Eye (tissue), 1 donor: ENCODE measurements around the gene UNC5A.
"Not testable (repeated sequence)": the region's sequence is repeated elsewhere in the genome, so short reads cannot be mapped to it uniquely, and the experiment has no call there.

Experiments used
- DNase-seq: peaks from one replicate; pipeline ENCODE4 v3.0.0-alpha.2; 2015

UNC5A gene

GRCh38 chr5:176866707-176867310 lies 56.5 kb downstream of the UNC5A start:
- peak; percentile 95 for DNase-seq

- DNase-seq: no peak
Observed at GRCh38 chr5:176868126-176868525, 57.8 kb downstream of the UNC5A start.

- DNase-seq: no peak
Observed at GRCh38 chr5:176868731-176869130, 58.4 kb downstream of the UNC5A start.

- no peak for DNase-seq
Observed at GRCh38 chr5:176869501-176870109, 59.2 kb downstream of the UNC5A start.

- DNase-seq: no peak
Observed at GRCh38 chr5:176870110-176870591, 59.8 kb downstream of the UNC5A start.

- not testable (repeated sequence) for DNase-seq
Observed at GRCh38 chr5:176870644-176871043, 60.3 kb downstream of the UNC5A start.

GRCh38 chr5:176872586-176872985 lies 62.2 kb downstream of the UNC5A start:
- DNase-seq: not testable (repeated sequence)

GRCh38 chr5:176873011-176873410 lies 62.7 kb downstream of the UNC5A start:
- not testable (repeated sequence) for DNase-seq

GRCh38 chr5:176873541-176874172 lies 63.3 kb downstream of the UNC5A start:
- no peak for DNase-seq

- DNase-seq: no peak
Observed at GRCh38 chr5:176874198-176874780, 63.9 kb downstream of the UNC5A start.

GRCh38 chr5:176875014-176875550 lies 64.7 kb downstream of the UNC5A start:
- DNase-seq: no peak

- no peak for DNase-seq
Observed at GRCh38 chr5:176875783-176876505, 65.6 kb downstream of the UNC5A start.

- DNase-seq: no peak
Observed at GRCh38 chr5:176876506-176877431, 66.4 kb downstream of the UNC5A start.

GRCh38 chr5:176877793-176878331 lies 67.5 kb downstream of the UNC5A start:
- no peak for DNase-seq

GRCh38 chr5:176878463-176878862 lies 68.1 kb downstream of the UNC5A start:
- DNase-seq: no peak

- DNase-seq: no peak
Observed at GRCh38 chr5:176878906-176879662, 68.7 kb downstream of the UNC5A start.

GRCh38 chr5:176879663-176880361 lies 69.5 kb downstream of the UNC5A start:
- DNase-seq: no peak

GRCh38 chr5:176880366-176881020 lies 70.1 kb downstream of the UNC5A start:
- DNase-seq: no peak

- DNase-seq: no peak
Observed at GRCh38 chr5:176881021-176881749, 70.8 kb downstream of the UNC5A start.
